Body of pancreas (tissue), 4 donors: ENCODE data around the gene MMP2.

Experiments
- CTCF ChIP-seq, 7 experiments: fragments of 450-650 bp in 4 of 7; fragments of 200-600 bp in 3 of 7; sonication (generic) in 3 of 7; IDR thresholded peaks; one replicate each; pipeline ENCODE4 v1.5.1; 2016 to 2019; ENCODE audit warnings: antibody characterized with exemption in 7 of 7
- POLR2A ChIP-seq, 3 donors: fragments of 450-650 bp; IDR thresholded peaks; one replicate each; pipeline ENCODE4 v1.6.1; 2016; ENCODE audit warnings: antibody characterized with exemption in 3 of 3, mild to moderate bottlenecking in 2 of 3

- TF ChIP-seq CTCF (IDR thresholded peaks at IDR 0.05), result no peak
- no peak for TF ChIP-seq POLR2A (IDR thresholded peaks at IDR 0.05)
Observed at GRCh38 chr16:55468352-55468990, 10.5 kb upstream of the MMP2 start.
